GM12878 (cell line): ENCODE measurements around the gene KCNQ1. TPM values are rescaled to one million over a fixed set of nuclear protein-coding genes. Genes with fewer than 3 reads are reported as not detected.

Source experiments
- ATAC-seq: fragments of 200-7000 bp; cut with Tn5 transposase; 3 replicates; pipeline ENCODE4 v1.9.1; 2020; ENCODE audit warnings: mild to moderate bottlenecking, moderate library complexity
- BruUV-seq: library from RNA; stranded (reverse); fragments of 400-500 nt; replicated peaks from 2 replicates; lab custom pipeline; 2021; lab: Mats Ljungman, UMichigan
- CTCF ChIA-PET: fragments of 300-600 bp; sonication (Branson Sonifier 250); formaldehyde crosslinking; extraction: SDS; loops from one replicate; lab custom pipeline; 2021; ENCODE audit warnings: inconsistent platforms; lab: Yijun Ruan, JAX
- POLR2A ChIA-PET: fragments of 350-600 bp; formaldehyde crosslinking; extraction: SDS; loops from one replicate; lab custom pipeline; 2021; ENCODE audit warnings: inconsistent platforms; lab: Charles Lee
- RAD21 ChIA-PET: fragments of 300-600 bp; sonication (Branson Sonifier 250); formaldehyde crosslinking; loops from one replicate; lab custom pipeline; 2023; ENCODE audit warnings: antibody characterized with exemption; ENCODE audit not compliant: unreplicated experiment; lab: Charles Lee
- SMC1A ChIA-PET: fragments of 300-600 bp; sonication (Branson Sonifier 250); formaldehyde crosslinking; loops from one replicate; lab custom pipeline; 2023; ENCODE audit not compliant: unreplicated experiment, uncharacterized antibody; lab: Charles Lee
- DNase-seq: peaks from one replicate; pipeline ENCODE4 v3.0.0-alpha.2; 2011; ENCODE audit warnings: low read depth, low spot score
- FAIRE-seq: peaks from 3 replicates; lab custom pipeline; 2011; peaks lifted over from hg19 to GRCh38; lab: Jason Lieb, UNC
- H2AFZ ChIP-seq: 2 replicates; pipeline ENCODE4 v1.6.0; 2011; ENCODE audit warnings: low read depth, low read length, control low read depth; ENCODE audit not compliant: control insufficient read depth
- H3K27ac ChIP-seq: 2 replicates; pipeline ENCODE4 v1.5.1; 2011; ENCODE audit warnings: control low read depth; ENCODE audit not compliant: control insufficient read depth, insufficient read depth
- H3K27me3 ChIP-seq, 2 experiments: replicated peaks in 1 of 2; 2 replicates each; pipeline versions ENCODE4 v1.6.0 to v1.6.1; 2011; ENCODE audit warnings: low read length in 1 of 2; ENCODE audit not compliant: control insufficient read depth in 2 of 2, insufficient read depth in 2 of 2
- H3K36me3 ChIP-seq, 2 experiments: 2 replicates each; pipeline ENCODE4 v1.5.1; 2011; ENCODE audit warnings: low read length in 1 of 2; ENCODE audit not compliant: control insufficient read depth in 2 of 2, insufficient read depth in 2 of 2
- H3K4me1 ChIP-seq: 2 replicates; pipeline ENCODE4 v1.6.1; 2011; ENCODE audit warnings: mild to moderate bottlenecking, low read length, moderate library complexity, mixed read lengths; ENCODE audit not compliant: control insufficient read depth, insufficient read depth
- H3K4me2 ChIP-seq: 2 replicates; pipeline ENCODE4 v1.6.0; 2011; ENCODE audit warnings: control low read depth; ENCODE audit not compliant: control insufficient read depth, insufficient read depth
- H3K4me3 ChIP-seq: fragments of 200-600 bp; sonication (generic); 2 replicates; pipeline ENCODE4 v1.5.1; 2016
- H3K79me2 ChIP-seq: 2 replicates; pipeline ENCODE4 v1.6.0; 2011; ENCODE audit warnings: low read length; ENCODE audit not compliant: control insufficient read depth, insufficient read depth
- H3K9ac ChIP-seq: 2 replicates; pipeline ENCODE4 v1.8.0; 2011; ENCODE audit warnings: low read length, control low read depth, mixed read lengths; ENCODE audit not compliant: control insufficient read depth, insufficient read depth
- H3K9me3 ChIP-seq: replicated peaks from 3 replicates; pipeline ENCODE4 v1.5.1; 2011; ENCODE audit warnings: mild to moderate bottlenecking, low read length; ENCODE audit not compliant: control insufficient read depth, insufficient read depth
- H4K20me1 ChIP-seq: 2 replicates; pipeline ENCODE4 v1.6.0; 2011; ENCODE audit not compliant: control insufficient read depth, insufficient read depth
- BHLHE40 ChIP-seq, 2 experiments: fragments of 450-650 bp in 1 of 2; IDR thresholded peaks; 2 replicates each; pipeline ENCODE4 v1.6.1; 2011 to 2017; ENCODE audit warnings: low read depth in 2 of 2, borderline replicate concordance in 1 of 2, improper control_type of control experiment in 1 of 2, low read length in 1 of 2, mild to moderate bottlenecking in 1 of 2
- CEBPB ChIP-seq, 2 experiments: fragments of 150-350 bp in 1 of 2; IDR thresholded peaks; 2 replicates each; pipeline ENCODE4 v1.6.1; 2012 to 2014; ENCODE audit warnings: low read depth in 2 of 2, low read length in 2 of 2, borderline replicate concordance in 1 of 2, inconsistent platforms in 1 of 2
- HSF1 ChIP-seq: fragments of 150-350 bp; IDR thresholded peaks from 2 replicates; pipeline ENCODE4 v1.6.1; 2014; ENCODE audit warnings: mild to moderate bottlenecking, low read depth, low read length
- JUND ChIP-seq: IDR thresholded peaks from 2 replicates; pipeline ENCODE4 v1.6.1; 2012; ENCODE audit warnings: low read depth, mild to moderate bottlenecking, low read length, improper control_type of control experiment, moderate library complexity
- MEF2B ChIP-seq: fragments of 450-650 bp; IDR thresholded peaks from 2 replicates; pipeline ENCODE4 v1.6.1; 2018; ENCODE audit warnings: mild to moderate bottlenecking, moderate library complexity; ENCODE audit not compliant: partially characterized antibody, poor library complexity, severe bottlenecking
- NBN ChIP-seq: fragments of 450-650 bp; IDR thresholded peaks from 2 replicates; pipeline ENCODE4 v1.6.1; 2016
- RELA ChIP-seq: fragments of 450-650 bp; IDR thresholded peaks from 2 replicates; pipeline ENCODE4 v1.8.0; 2014; ENCODE audit warnings: borderline replicate concordance; ENCODE audit not compliant: partially characterized antibody
- SMAD5 ChIP-seq: IDR thresholded peaks from 2 replicates; pipeline ENCODE4 v1.6.1; 2016; ENCODE audit warnings: antibody characterized with exemption, low read depth
- TCF7 ChIP-seq: IDR thresholded peaks from 2 replicates; pipeline ENCODE4 v1.6.1; 2014; ENCODE audit warnings: antibody characterized with exemption, borderline replicate concordance
- WGBS: methylation state at CpG from one replicate; pipeline ENCODE4 v1.1.6; 2016; ENCODE audit warnings: low lambda C conversion rate; ENCODE audit not compliant: insufficient replicate concordance, insufficient coverage; ENCODE audit errors: missing lambda C conversion rate; 5-methylcytosine and 5-hydroxymethylcytosine counted together
- in situ Hi-C: fragments of 300-500 bp; cut with MboI; formaldehyde crosslinking; loops from 9 replicates; pipeline ENCODE4 v1.14.3; 2018; ENCODE audit warnings: mixed read lengths
- intact Hi-C: fragments of 100-400 bp; cut with micrococcal nuclease; formaldehyde crosslinking; loops from one replicate; pipeline ENCODE4 v1.14.2; 2022; ENCODE audit not compliant: unreplicated experiment
- polyA plus RNA-seq, 11 experiments: library from polyadenylated mRNA; depleted of rRNA in 4 of 11; unstranded in 6 of 11; stranded (reverse) in 5 of 11; fragments of >200 nt; fragmentation: Nextera tagmentation in 4 of 11; fragmentation: Illumina TruSeq in 1 of 11; extraction: Ambion mirVana in 4 of 11; extraction: Trizol in 1 of 11; gene quantifications; 1 replicate in 1 of 11; 2 replicates in 10 of 11; pipeline versions ENCODE4 v1.2.1 to v1.2.3, GENCODE V29; 2011 to 2016; ENCODE audit warnings: inconsistent platforms in 2 of 11, missing spikeins in 2 of 11, low read depth in 1 of 11
- total RNA-seq, 4 experiments: library from RNA; depleted of rRNA in 3 of 4; stranded (reverse); fragments of >200 nt in 3 of 4; fragmentation: Illumina TruSeq in 1 of 4; extraction: Trizol in 1 of 4; gene quantifications; 2 replicates each; pipeline versions ENCODE4 v1.2.1 to v1.2.3, GENCODE V29; 2013 to 2021

The KCNQ1 gene
- total and polyA plus RNA-seq, 10 of the 15 experiments (the other 5 are each of a cell fraction or from before 2014, with no cell fraction given) = 0.03 to 0.15 (median 0.12) TPM; not detected in 7

- TF ChIP-seq TCF7 = peak; percentile 73
- peak; percentile 90 for TF ChIP-seq MEF2B
- TF ChIP-seq JUND = peak; percentile 48; the same call in 1 of the 2 replicates
- peak in 1 of 2 experiments; percentile 68; a peak in 2 of 4 replicates for TF ChIP-seq BHLHE40 (IDR thresholded peaks at IDR 0.05; ENCODE audit: borderline replicate concordance in 1 of 2, low read depth in 2 of 2, low read length in 1 of 2)
- no peak for TF ChIP-seq RELA
- TF ChIP-seq NBN = peak; percentile 22; the same call in 1 of the 2 replicates
Observed at GRCh38 chr11:2860636-2861035, 415.8 kb downstream of the KCNQ1 start (continued).

GRCh38 chr11:2862395-2863275 lies 417.8 kb downstream of the KCNQ1 start:
- Histone ChIP-seq H3K27ac (no peak overlapping the region), H3K4me3 (no peak overlapping the region), H3K36me3 (no peaks in the 10 kb centered on the region), H3K9ac (no peak overlapping the region)
- RAD21 ChIA-PET = no interaction called here
- in situ Hi-C loops = no loop called here
- POLR2A ChIA-PET = no interaction called here
- DNase-seq = no peak
- no peak for ATAC-seq
- SMC1A ChIA-PET = no interaction called here
- no peak for TF ChIP-seq CEBPB (IDR thresholded peaks at IDR 0.05; ENCODE audit: borderline replicate concordance in 1 of 2, low read depth in 2 of 2, low read length in 2 of 2)
- TF ChIP-seq SMAD5 = no peak
- TF ChIP-seq HSF1 = no peak
- TF ChIP-seq, all 136 proteins: peak for 0
- Histone ChIP-seq H3K27me3 (peaks cover 2 to 3% of the 10 kb centered on the region in 2 experiments), H3K4me2 (no peak overlapping the region), H3K79me2 (no peaks in the 10 kb centered on the region), H3K9me3 (no peaks in the 10 kb centered on the region; the same call in 2 of the 3 replicates), H4K20me1 (no peaks in the 10 kb centered on the region), H3K4me1 (no peaks in the 10 kb centered on the region), H2AFZ (no peak overlapping the region)
- FAIRE-seq = no peak
- no TSS peak for BruUV-seq
- intact Hi-C loops = no loop called here
- CTCF ChIA-PET = no interaction called here
- 17% methylated on average over 47 of the region's 96 CpGs for WGBS
